Endodermal cell (in vitro differentiated cells): ENCODE data around the gene SNRPB. TPM values are rescaled to one million over a fixed set of nuclear protein-coding genes. Genes with fewer than 3 reads are reported as not detected.

Source experiments
- DNase-seq: peaks from one replicate; pipeline ENCODE4 v3.0.0-alpha.2; 2017
- H3K27ac ChIP-seq: 2 replicates; pipeline ENCODE4 v1.5.1; 2013; ENCODE audit warnings: mild to moderate bottlenecking, low read depth, low read length, moderate library complexity
- H3K27me3 ChIP-seq: 2 replicates; pipeline ENCODE4 v1.6.1; 2013; ENCODE audit warnings: mild to moderate bottlenecking, low read length, moderate library complexity; ENCODE audit not compliant: insufficient read depth, control insufficient read depth, poor library complexity, severe bottlenecking
- H3K36me3 ChIP-seq: 2 replicates; pipeline ENCODE4 v1.7.0; 2013; ENCODE audit warnings: mild to moderate bottlenecking, low read length, moderate library complexity; ENCODE audit not compliant: control insufficient read depth, insufficient read depth
- H3K4me1 ChIP-seq: one replicate; pipeline ENCODE4 v1.7.0; 2013; ENCODE audit warnings: low read length; ENCODE audit not compliant: control insufficient read depth, insufficient read depth
- H3K4me3 ChIP-seq: 2 replicates; pipeline ENCODE4 v1.5.1; 2013; ENCODE audit warnings: mild to moderate bottlenecking, low read length, moderate library complexity
- H3K9ac ChIP-seq: 2 replicates; pipeline ENCODE4 v1.6.1; 2013; ENCODE audit warnings: mild to moderate bottlenecking, low read length, moderate library complexity; ENCODE audit not compliant: poor library complexity, severe bottlenecking; ENCODE audit errors: extremely low read depth
- H3K9me3 ChIP-seq: 2 replicates; pipeline ENCODE4 v1.6.1; 2013; ENCODE audit warnings: mild to moderate bottlenecking, low read length, moderate library complexity; ENCODE audit not compliant: control insufficient read depth
- H3K27ac Mint-ChIP-seq: 2 replicates; pipeline ENCODE4 v1.8.0; 2020; ENCODE audit warnings: mixed read lengths
- H3K27me3 Mint-ChIP-seq: 2 replicates; pipeline ENCODE4 v1.8.0; 2021; ENCODE audit warnings: mild to moderate bottlenecking, mixed read lengths; ENCODE audit not compliant: insufficient read depth
- H3K36me3 Mint-ChIP-seq: 2 replicates; pipeline ENCODE4 v1.8.0; 2020; ENCODE audit warnings: low read depth, mixed read lengths
- H3K4me1 Mint-ChIP-seq: 2 replicates; pipeline ENCODE4 v1.8.0; 2020; ENCODE audit warnings: mixed read lengths
- H3K4me3 Mint-ChIP-seq: 2 replicates; pipeline ENCODE4 v1.8.0; 2020; ENCODE audit warnings: mild to moderate bottlenecking, moderate library complexity, mixed read lengths
- H3K9me3 Mint-ChIP-seq: 2 replicates; pipeline ENCODE4 v1.8.0; 2020; ENCODE audit warnings: mild to moderate bottlenecking, mixed read lengths
- WGBS, 2 experiments: methylation state at CpG; one replicate each; pipeline versions ENCODE4 v1.1.5 to v1.1.7; 2013; ENCODE audit warnings: missing lambda C conversion rate in 2 of 2, mixed read lengths in 1 of 2; ENCODE audit not compliant: insufficient coverage in 1 of 2, insufficient read length in 1 of 2; 5-methylcytosine and 5-hydroxymethylcytosine counted together
- total RNA-seq, 2 donors: library from RNA; stranded (reverse); fragmentation: NEBNext Ultra II Directional in 1 of 2; extraction: Animal tissue kit (Norgen Biotek cat#: 25700) in 1 of 2; gene quantifications; 2 replicates in 1 of 2; 3 replicates in 1 of 2; pipeline ENCODE4 v1.2.1, GENCODE V29; 2021
- TF ChIP-seq, protein P1 (sequence below): fragments of 200-600 bp; sonication (generic); conservative IDR thresholded peaks from 2 replicates; pipeline ENCODE4 v1.5.0; 2021; ENCODE audit warnings: antibody characterized with exemption, mild to moderate bottlenecking

The SNRPB gene
- total RNA-seq, 2 donors from 2014 or later, result 277 to 310 TPM

DNA sequence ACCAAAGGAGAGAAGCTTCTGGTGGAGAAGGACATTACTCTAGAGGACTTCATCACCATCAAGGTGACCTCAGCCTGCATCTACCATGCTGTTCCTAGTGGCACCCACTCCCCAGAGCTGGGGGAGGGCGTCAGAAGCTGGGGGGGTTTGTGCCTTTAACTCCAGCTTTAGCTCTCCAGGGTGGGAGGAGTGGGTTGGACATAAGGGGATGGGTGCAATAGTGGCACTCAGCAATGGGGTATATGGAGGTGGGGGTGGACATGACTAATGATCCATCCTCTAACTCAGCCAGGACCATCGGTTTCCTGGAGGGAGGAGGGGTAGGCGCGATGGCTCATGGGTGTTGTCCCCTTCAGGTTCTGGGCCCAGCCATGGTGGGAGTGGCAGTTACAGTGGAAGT lies 40.1 kb downstream of the SNRPB start:
- Mint-ChIP-seq H3K27me3 (peaks cover 9% of the 10 kb centered on the region), H3K27ac (no peak overlapping the region), H3K4me1 (no peaks in the 10 kb centered on the region), H3K36me3 (no peaks in the 10 kb centered on the region), H3K9me3 (no peaks in the 10 kb centered on the region), H3K4me3 (no peak overlapping the region)
- Histone ChIP-seq H3K27me3 (no peaks in the 10 kb centered on the region), H3K4me1 (no peaks in the 10 kb centered on the region), H3K9ac (no peak overlapping the region), H3K4me3 (no peak overlapping the region), H3K27ac (no peak overlapping the region), H3K36me3 (no peaks in the 10 kb centered on the region), H3K9me3 (no peaks in the 10 kb centered on the region)
- TF ChIP-seq, protein P1, sequence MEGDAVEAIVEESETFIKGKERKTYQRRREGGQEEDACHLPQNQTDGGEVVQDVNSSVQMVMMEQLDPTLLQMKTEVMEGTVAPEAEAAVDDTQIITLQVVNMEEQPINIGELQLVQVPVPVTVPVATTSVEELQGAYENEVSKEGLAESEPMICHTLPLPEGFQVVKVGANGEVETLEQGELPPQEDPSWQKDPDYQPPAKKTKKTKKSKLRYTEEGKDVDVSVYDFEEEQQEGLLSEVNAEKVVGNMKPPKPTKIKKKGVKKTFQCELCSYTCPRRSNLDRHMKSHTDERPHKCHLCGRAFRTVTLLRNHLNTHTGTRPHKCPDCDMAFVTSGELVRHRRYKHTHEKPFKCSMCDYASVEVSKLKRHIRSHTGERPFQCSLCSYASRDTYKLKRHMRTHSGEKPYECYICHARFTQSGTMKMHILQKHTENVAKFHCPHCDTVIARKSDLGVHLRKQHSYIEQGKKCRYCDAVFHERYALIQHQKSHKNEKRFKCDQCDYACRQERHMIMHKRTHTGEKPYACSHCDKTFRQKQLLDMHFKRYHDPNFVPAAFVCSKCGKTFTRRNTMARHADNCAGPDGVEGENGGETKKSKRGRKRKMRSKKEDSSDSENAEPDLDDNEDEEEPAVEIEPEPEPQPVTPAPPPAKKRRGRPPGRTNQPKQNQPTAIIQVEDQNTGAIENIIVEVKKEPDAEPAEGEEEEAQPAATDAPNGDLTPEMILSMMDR, result no peak
- no peak for DNase-seq
- 96 to 100% methylated on average over 2 to 4 of the region's 4 CpGs for WGBS, 2 experiments

DNA sequence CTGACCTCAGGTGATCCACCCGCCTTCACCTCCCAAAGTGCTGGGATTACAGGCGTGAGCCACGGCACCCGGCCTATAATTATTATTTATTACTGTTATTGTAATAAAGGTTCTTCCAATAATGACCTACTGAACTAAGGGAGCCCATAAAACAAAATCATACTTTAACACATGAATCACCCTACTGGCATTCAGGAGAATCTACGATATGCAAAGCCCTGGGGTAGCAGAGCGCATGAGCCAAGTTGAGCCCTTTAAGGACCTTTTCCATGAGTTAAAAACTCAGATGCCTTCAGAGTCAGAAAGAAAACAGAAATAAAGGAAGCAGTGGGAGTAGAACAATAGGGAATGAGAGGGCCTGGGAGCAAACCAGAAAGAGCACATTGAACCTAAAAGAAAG lies 41.5 kb downstream of the SNRPB start:
- no peak overlapping the region for H3K4me3 ChIP-seq
- no peak for DNase-seq
- Mint-ChIP-seq H3K4me3 (no peak overlapping the region), H3K36me3 (no peaks in the 10 kb centered on the region), H3K4me1 (no peaks in the 10 kb centered on the region), H3K27ac (no peak overlapping the region), H3K27me3 (peaks cover 9% of the 10 kb centered on the region), H3K9me3 (no peaks in the 10 kb centered on the region)
- H3K36me3 ChIP-seq, result no peaks in the 10 kb centered on the region
- no peak overlapping the region for H3K27ac ChIP-seq
- H3K9ac ChIP-seq, result no peak overlapping the region
- TF ChIP-seq, protein P1, result no peak
- 92 to 94% methylated on average over 2 to 3 of the region's 6 CpGs for WGBS, 2 experiments
- no peaks in the 10 kb centered on the region for H3K4me1 ChIP-seq
- H3K27me3 ChIP-seq, result no peaks in the 10 kb centered on the region
- no peaks in the 10 kb centered on the region for H3K9me3 ChIP-seq

DNA sequence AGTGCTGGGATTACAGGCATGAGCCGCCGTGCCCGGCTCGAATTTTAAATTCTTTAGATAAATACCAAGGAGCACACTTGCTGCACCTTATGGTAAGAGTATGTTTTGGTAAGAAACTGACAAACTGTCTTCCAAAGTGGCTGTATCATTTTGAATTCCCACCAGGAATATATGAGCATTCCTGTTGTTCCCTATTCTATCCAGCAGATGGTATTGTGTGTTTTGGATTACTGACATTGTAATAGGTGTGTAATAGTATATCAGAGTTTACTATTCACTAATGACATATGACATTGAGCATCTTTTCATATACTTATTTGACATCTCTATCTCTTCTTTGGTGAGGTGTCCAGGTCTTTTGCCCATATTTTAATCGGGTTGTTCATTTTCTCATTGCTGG lies 49.3 kb downstream of the SNRPB start:
- H3K27me3 Mint-ChIP-seq, result peaks cover 5% of the 10 kb centered on the region
- Histone ChIP-seq H3K27me3 (no peaks in the 10 kb centered on the region), H3K9ac (no peak overlapping the region), H3K4me1 (no peaks in the 10 kb centered on the region), H3K27ac (no peak overlapping the region), H3K9me3 (no peaks in the 10 kb centered on the region), H3K36me3 (no peaks in the 10 kb centered on the region), H3K4me3 (no peak overlapping the region)
- TF ChIP-seq, protein P1, result peak; percentile 56
- DNase-seq, result no peak
- H3K4me1 Mint-ChIP-seq, result no peaks in the 10 kb centered on the region
- no peaks in the 10 kb centered on the region for H3K9me3 Mint-ChIP-seq
- H3K36me3 Mint-ChIP-seq, result no peaks in the 10 kb centered on the region
- WGBS, 2 experiments, result 58 to 76% methylated on average over 4 to 5 of the region's 5 CpGs
- H3K4me3 Mint-ChIP-seq, result no peak overlapping the region
- no peak overlapping the region for H3K27ac Mint-ChIP-seq
